ENCODE data around the gene RAD51B.
A peak's percentile ranks its signal among the peaks of the same experiment; 100 is the strongest.

RAD51B gene

DNA sequence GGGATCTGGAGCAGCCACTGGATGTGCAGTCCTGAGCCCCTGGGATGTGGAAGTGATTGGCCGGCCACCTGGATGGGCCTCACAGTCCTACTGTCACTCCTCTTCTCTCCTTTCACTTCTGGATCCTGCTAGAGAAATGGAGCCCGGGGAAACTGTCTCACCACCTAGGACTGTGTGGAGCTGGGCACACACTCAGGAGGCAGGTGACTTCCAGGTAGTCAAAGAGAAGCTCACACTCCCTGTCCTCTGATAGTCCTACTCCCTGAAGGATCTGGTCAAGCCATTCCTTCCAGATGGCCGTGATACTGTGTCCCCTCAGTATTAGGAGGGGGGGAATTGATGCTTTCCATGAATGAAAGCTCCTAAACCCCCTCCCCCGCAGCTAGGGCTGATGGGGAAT lies 772.2 kb downstream of the RAD51B start:
- no peak for DNase-seq

- no peak for DNase-seq
Observed at GRCh38 chr14:68592948-68593556, 773.5 kb downstream of the RAD51B start.

- DNase-seq = no peak
Observed at GRCh38 chr14:68593806-68594536, 774.4 kb downstream of the RAD51B start.

- no peak for DNase-seq
Observed at GRCh38 chr14:68594737-68595380, 775.3 kb downstream of the RAD51B start.

DNA sequence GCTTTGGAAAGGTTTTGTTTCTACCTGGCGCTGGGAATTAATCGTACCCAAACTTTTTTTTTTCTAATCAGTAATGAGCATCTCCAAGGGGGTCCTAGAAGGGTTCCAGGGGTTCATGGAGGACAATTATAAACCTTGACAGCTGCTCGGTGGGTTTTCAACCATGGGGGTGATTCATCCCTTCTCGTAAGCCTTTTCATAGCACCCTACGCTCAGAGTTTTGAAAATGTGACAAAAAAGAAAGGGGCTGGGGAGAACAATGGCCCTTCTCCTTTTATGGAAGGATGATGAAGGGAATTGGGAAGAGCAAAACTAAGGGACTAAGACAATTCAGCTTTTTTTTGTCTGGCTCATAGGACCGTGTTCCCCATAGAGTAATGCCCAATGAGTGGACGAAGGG lies 776.6 kb downstream of the RAD51B start:
- DNase-seq = no peak

DNA sequence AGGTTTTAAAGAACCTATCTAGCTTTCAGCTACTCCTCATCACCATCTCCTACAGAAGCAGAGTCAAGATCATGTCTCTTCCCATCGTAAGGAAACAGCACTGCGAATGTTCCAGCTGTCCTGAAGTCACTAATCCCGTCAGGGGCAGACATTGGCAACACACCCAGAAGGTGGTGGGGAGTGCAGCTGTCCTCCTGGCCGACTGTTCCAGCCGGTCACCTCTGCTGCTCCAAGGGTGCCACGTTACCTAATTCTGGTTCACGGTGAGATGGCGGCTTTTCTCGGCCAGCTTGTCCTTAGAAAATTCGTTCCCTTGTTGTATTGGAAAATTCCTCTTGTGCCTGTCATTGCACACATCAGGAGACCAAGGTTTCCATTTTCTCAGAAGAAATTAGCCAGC lies 777.1 kb downstream of the RAD51B start:
- DNase-seq = no peak

DNA sequence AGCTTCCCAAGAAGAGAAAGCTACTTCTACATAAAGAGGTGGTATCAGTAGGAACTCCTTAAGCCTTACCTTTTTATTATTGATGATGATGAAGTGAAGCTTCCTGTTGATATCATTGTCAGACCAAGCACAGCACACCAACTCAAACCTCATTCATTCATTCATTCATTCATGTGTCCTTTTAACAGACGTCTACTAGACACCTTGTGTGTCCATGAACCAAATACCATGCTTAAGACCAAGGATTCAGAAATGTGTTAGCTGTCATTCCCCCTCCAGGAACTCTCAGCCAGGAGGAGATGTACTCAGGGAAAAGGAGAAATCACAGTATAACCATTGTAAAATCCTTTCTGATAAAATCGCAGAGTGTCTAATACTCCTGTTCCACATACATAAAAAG lies 778.5 kb downstream of the RAD51B start:
- DNase-seq = no peak

DNA sequence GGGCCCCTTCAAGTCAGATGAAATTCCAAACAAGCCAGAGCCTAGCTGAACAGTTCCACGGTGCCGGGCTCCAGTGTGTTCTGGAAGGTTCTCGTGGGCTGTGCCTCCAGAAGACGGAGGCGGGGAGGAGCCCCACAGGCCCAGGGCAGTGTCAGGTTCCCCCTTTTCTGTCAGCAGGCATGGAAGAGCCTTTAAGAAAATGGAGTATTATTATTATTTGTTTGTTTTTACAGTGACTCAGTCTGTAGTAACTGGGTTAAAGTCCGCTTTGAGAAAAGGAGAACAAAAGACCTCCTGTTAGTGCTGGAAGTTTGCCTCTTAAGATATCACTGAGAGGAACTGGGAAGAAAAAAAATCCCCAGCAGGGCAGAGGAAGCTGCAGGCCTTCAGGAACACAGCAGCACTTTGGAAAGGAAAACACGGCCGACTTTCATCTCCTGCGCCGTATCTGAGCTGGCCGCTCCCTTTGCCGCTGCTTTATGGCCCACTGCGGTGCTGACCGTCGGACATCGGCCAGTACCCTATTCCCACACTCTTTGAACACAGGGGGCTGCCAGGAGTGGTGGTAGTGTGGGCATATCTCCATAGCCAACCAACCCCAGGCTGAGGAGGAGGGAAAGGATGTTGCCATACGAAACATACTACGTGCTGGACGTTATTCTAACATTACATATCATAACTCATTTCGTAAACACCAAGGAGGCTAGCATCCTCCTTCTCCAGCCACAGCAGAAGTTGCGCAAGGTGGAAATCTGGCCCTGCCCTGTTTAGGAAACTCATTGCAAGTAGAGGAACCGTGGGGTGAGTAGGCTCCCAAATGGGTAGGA lies 779.3 kb downstream of the RAD51B start:
- peak; percentile 8 for DNase-seq

GRCh38 chr14:68599896-68600610 lies 780.5 kb downstream of the RAD51B start:
- no peak for DNase-seq

GRCh38 chr14:68602507-68602906 lies 782.9 kb downstream of the RAD51B start:
- no peak for DNase-seq

DNA sequence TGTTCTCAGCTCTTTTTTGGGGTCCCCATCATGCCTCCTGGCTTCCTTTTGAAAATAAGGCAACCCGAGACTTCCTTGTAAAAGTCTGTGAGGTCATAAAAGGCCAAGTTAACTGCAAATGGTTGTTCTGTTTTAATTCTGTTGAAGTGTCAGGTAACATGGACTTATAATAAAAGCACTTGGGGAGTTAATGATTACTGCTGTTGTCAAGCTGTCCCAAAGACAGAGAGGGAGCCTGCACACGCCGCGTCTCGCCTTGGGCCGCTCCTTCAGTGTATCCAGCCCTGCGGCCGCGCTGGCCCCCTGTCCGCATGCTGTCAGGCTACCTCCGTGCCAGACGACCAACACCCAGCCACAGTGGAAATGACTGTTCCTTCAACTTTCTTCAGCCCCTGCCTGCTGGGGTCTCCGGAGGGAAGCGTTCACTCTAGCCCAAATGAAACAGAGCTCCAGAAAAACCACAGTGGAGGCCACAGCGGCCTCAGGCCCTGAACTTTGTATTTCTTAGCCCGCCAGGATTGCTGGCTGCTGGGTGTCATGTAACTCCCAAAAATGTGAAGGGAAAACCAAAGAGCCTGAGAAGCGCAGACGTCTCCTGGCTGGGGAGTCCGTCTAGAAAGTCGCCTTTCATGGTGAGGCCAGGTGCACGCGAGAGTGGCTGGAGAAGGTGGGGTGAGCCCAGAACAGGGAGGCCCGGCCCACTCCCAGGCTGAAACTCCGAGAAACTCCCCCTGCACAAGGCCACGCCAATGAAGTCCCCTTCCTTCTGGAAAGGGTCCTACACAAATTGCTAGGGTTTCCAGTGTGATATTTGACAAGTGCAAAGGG lies 784.2 kb downstream of the RAD51B start:
- DNase-seq = no peak

DNA sequence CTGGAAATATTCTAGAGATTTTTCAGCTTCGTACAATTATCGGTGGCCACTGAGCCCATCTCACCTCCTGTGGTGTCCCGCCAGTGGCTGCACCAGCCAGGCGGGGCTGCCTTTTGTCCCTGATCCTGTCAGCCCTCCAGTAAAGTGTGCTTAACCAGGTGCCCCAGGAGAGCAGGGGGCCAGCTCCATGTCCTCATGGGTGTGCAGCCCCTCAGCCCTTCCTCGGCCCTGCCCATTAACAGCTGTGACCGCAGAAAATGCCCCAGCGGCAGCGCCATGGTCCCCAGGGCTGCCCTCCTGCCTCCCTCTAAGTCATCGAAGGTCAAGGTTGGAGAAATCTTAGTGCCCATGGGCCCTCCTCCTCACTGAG lies 784.8 kb downstream of the RAD51B start:
- no peak for DNase-seq

DNA sequence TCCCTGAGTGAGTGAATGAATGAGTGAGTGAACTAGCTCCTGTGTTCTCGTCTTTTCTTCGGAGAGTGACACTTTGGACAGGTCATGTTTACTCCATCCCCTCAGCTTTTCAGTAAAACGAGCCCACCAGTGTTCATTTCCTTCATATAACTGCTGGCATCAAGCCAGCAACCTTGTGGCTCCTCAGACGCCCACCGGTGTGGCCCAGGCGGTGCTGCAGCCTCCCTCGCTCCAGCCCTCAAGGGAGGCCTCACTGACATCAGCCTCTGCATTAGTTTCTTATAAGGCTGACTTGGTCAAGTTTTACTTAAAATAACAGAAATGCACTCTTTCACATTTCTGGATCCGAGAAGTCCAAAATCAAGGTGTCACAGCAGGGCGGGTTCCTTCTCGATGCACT lies 785.2 kb downstream of the RAD51B start:
- no peak for DNase-seq

DNA sequence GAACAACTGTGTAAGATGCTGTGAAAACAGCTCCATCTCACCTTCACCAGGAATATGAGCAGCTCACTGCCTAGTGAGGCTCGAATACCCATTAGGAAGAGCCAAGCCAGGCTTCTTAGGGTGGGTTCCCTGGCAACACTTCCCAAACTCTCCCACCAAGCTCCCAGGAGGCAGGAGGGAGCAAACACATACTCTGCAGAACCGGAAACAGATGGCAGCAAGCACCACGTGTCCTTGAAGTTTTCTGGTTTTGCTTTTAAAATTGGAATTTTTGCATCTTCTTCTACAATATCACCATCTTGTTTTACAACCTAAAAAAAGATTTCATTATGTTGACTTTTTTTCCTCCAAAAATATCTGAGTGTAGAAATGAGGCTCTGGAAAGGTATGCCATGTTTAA lies 786.6 kb downstream of the RAD51B start:
- DNase-seq = no peak

GRCh38 chr14:68606644-68607043 lies 787.1 kb downstream of the RAD51B start:
- DNase-seq = no peak

- no peak for DNase-seq
Observed at GRCh38 chr14:68607081-68607866, 787.7 kb downstream of the RAD51B start.

DNA sequence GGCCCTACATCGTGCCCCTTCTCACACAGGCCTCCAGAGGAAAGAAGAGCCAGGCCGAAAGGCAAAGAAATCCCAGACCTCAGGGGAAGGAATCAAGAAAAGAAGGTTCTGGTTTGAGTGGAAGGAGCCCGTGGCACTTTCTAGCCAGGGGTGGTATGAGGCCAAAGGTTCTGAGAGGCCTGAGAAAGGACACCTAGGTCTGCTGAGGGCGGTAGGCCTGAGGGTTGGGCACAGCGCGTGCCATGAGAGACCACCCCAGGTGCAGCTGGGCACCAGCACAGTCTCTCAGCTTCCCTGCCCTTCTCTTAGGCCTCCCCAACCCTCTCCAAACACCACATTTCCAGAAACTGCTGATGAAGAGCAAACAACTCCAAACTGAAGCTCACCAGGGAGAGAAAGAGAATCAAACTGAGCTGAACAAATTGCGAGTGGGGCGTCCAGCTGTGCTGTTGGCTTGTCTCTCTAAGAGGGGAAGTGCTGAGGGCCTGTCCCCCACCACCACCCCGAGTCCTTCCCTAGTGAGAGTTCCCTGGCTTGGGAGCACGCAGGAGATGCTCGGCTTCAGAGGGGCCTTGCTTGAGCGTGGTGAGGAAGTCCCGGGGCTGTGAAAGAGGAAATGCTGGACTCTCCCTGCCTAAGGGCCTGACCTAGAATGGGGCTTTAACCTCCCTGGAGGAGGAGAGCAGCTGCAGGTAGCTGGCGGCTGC lies 788.4 kb downstream of the RAD51B start:
- no peak for DNase-seq

DNA sequence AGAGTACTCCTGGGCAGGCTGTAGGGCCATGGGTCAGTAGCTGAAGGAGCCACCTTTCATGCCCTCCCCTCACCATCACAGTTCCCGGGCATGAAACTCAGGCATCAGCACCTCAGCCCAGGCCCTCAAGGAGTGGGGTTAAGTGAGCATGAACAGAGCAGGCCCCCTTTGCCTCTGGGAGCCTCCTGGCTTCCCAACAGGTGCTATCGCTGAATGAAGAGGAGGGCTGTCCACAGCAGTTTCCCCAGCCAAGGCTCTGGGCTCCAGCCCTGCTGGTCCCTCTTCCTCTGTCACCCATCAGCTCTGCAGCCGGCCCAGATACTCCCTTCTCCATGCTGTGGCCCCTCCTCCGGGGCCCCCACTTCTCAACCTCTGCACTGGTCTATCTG lies 789.0 kb downstream of the RAD51B start:
- no peak for DNase-seq

DNA sequence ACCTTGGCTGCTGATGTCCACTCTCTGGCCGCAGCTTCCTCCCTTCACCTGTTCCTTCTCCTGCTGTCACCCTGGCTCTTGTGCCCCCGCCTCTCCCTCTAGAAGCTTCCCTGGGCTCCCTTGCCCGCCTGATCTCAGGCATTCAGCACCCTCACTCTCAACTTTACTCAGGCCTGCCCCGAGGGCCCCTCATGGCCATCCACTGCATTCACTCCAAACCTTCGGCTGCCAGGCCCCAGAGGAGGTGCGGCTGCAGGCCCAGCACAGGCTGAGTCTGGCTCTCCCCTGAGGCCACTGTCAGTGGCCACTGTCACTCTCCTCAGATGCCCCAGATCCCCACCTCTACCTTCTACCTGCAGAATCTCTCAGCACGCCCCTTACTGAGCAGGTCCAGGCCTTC lies 789.4 kb downstream of the RAD51B start:
- DNase-seq = no peak

DNA sequence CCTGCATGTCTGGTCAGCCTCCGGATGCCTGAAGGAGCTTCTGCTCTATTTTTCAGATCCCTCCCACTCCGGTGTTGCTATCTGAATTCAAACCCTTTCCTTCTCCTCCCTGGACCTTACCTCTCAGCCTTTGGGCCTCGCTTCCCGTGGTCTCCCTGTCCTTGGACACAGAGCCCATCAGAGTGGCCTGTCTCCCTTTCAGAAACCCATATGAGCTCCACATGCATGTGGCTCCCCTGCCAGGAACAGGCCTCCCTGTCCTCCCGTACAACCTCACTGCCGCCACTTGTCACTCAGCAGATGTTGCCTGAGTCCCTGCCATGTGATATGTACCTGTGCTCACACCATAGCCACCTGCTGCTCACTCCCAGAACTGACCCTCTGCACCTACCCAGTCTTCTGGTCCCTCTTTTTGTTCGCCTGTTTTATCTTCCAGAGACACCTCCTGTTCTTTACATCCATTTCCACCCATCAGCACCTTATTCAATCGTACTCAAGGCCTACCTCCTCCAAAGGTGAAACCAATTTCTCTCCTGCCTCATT lies 790.7 kb downstream of the RAD51B start:
- DNase-seq = no peak
